HUES48 (cell line): ENCODE data around the gene TLK2.
"Not testable (repeated sequence)": the region's sequence is repeated elsewhere in the genome, so short reads cannot be mapped to it uniquely, and the experiment has no call there.

Source experiments
- H3K27ac ChIP-seq: one replicate; pipeline ENCODE4 v1.7.0; 2013; ENCODE audit warnings: low read depth, low read length, inconsistent platforms
- H3K27me3 ChIP-seq: 2 replicates; pipeline ENCODE4 v1.6.1; 2013; ENCODE audit warnings: mild to moderate bottlenecking, low read length; ENCODE audit not compliant: control insufficient read depth, insufficient read depth
- H3K36me3 ChIP-seq: 2 replicates; pipeline ENCODE4 v1.6.1; 2013; ENCODE audit warnings: low read length; ENCODE audit not compliant: control insufficient read depth, insufficient read depth
- H3K4me1 ChIP-seq: 2 replicates; pipeline ENCODE4 v1.6.1; 2013; ENCODE audit warnings: mild to moderate bottlenecking, low read length; ENCODE audit not compliant: control insufficient read depth, insufficient read depth
- H3K4me3 ChIP-seq: 2 replicates; pipeline ENCODE4 v1.5.1; 2013; ENCODE audit warnings: mild to moderate bottlenecking, low read depth, low read length
- H3K9ac ChIP-seq: 2 replicates; pipeline ENCODE4 v1.6.1; 2013; ENCODE audit warnings: mild to moderate bottlenecking, low read depth, low read length, moderate library complexity
- H3K9me3 ChIP-seq: 2 replicates; pipeline ENCODE4 v1.6.1; 2013; ENCODE audit warnings: low read length; ENCODE audit not compliant: control insufficient read depth, insufficient read depth

TLK2 gene

DNA sequence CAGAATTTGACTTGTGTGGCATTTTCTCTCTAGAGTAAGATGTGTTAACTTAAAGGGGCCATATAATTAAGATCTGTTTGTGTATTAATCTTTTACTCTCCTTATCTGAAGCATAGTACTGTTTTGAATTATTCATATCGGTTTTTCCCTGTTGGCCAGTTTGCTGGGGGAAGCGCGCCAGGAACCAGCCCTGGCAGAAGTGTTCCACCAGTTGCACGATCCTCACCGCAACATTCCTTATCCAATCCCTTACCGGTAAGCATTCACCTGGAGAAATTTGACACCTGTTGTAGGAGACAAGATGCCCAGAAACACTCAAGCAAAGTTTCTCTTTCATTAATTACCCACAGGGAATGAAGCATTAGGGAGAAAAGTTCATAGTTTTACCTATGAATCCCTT, 45.5 kb downstream of the TLK2 start:
- H3K4me1 ChIP-seq, H3K27ac ChIP-seq, H3K9me3 ChIP-seq, H3K4me3 ChIP-seq, H3K27me3 ChIP-seq, H3K9ac ChIP-seq: not testable (repeated sequence)
- peaks cover 40% of the 10 kb centered on the region for H3K36me3 ChIP-seq

GRCh38 chr17:62525317-62525716, 46.7 kb downstream of the TLK2 start:
- not testable (repeated sequence) for H3K27me3 ChIP-seq, H3K9ac ChIP-seq, H3K27ac ChIP-seq, H3K9me3 ChIP-seq, H3K4me1 ChIP-seq, H3K4me3 ChIP-seq
- peaks cover 40% of the 10 kb centered on the region for H3K36me3 ChIP-seq

GRCh38 chr17:62530936-62531335, 52.3 kb downstream of the TLK2 start:
- not testable (repeated sequence) for H3K36me3 ChIP-seq, H3K4me1 ChIP-seq, H3K27me3 ChIP-seq, H3K9ac ChIP-seq, H3K9me3 ChIP-seq, H3K27ac ChIP-seq, H3K4me3 ChIP-seq

GRCh38 chr17:62536557-62536956, 57.9 kb downstream of the TLK2 start:
- not testable (repeated sequence) for H3K4me3 ChIP-seq, H3K4me1 ChIP-seq, H3K9ac ChIP-seq, H3K27ac ChIP-seq, H3K9me3 ChIP-seq, H3K27me3 ChIP-seq
- H3K36me3 ChIP-seq = peaks cover 21% of the 10 kb centered on the region

DNA sequence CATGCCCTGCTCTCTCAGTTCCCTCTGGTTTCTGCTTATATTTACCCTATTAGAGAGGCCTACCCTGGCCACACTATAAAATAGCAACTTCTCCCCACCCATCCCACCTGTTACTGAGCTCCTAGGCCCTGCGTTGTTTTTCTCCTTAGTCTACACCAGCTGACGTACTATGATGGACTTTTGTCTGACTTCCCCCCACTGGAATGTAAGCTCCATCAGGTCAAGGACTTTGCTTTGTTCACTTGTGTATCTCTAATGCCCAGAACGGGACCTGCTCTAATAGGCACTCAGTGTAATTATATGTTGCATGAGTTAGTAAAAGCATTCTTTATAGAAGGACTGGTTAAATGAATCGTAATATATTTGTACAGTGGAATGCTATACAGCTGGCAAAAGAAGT, 62.4 kb downstream of the TLK2 start:
- H3K27me3 ChIP-seq, H3K9ac ChIP-seq, H3K4me3 ChIP-seq, H3K9me3 ChIP-seq, H3K27ac ChIP-seq: not testable (repeated sequence)
- peaks cover 31% of the 10 kb centered on the region for H3K4me1 ChIP-seq
- peaks cover 19% of the 10 kb centered on the region for H3K36me3 ChIP-seq

GRCh38 chr17:62543278-62543775, 64.7 kb downstream of the TLK2 start:
- H3K27ac ChIP-seq = peak overlapping the region; percentile 68
- H3K27me3 ChIP-seq, H3K9me3 ChIP-seq, H3K36me3 ChIP-seq, H3K9ac ChIP-seq: not testable (repeated sequence)
- H3K4me1 ChIP-seq = peaks cover 31% of the 10 kb centered on the region
- H3K4me3 ChIP-seq = 0 out of 2 replicates have a peak overlapping the region, but pooled peaks have one; percentile 37

GRCh38 chr17:62546066-62546465, 67.4 kb downstream of the TLK2 start:
- H3K9me3 ChIP-seq, H3K4me3 ChIP-seq, H3K36me3 ChIP-seq, H3K27ac ChIP-seq, H3K9ac ChIP-seq, H3K27me3 ChIP-seq: not testable (repeated sequence)
- H3K4me1 ChIP-seq = peaks cover 28% of the 10 kb centered on the region

- not testable (repeated sequence) for H3K4me3 ChIP-seq, H3K4me1 ChIP-seq, H3K27ac ChIP-seq, H3K9me3 ChIP-seq, H3K9ac ChIP-seq, H3K27me3 ChIP-seq
- peaks cover 12% of the 10 kb centered on the region; the same call in 1 of the 2 replicates for H3K36me3 ChIP-seq
These were observed 74.4 kb downstream of the TLK2 start for GRCh38 chr17:62552851-62553659.

- not testable (repeated sequence) for H3K9me3 ChIP-seq, H3K27ac ChIP-seq, H3K4me3 ChIP-seq, H3K27me3 ChIP-seq, H3K9ac ChIP-seq, H3K4me1 ChIP-seq
- peaks cover 31% of the 10 kb centered on the region for H3K36me3 ChIP-seq
These were observed 78.9 kb downstream of the TLK2 start for GRCh38 chr17:62557532-62557931.

DNA sequence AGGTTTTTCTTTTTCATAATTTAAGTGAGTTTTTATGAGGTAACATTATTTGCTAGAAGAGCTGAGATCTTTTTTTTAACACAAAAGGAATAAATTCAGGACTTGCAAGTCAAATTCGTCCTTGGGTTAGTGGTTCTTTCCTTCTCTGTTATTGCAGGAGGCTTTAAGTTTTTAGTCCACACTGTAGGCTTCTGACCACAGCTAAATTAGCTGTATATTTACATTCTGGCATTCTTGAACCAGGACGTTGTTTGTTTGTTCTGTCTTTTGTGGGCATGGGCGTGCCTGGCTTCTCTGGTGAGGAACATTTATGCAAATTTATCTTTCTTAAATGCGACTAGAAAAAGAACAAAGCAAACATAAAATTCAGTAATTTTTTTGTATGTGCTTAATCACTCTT, 80.3 kb downstream of the TLK2 start:
- H3K9ac ChIP-seq, H3K27me3 ChIP-seq, H3K9me3 ChIP-seq, H3K27ac ChIP-seq, H3K4me3 ChIP-seq, H3K4me1 ChIP-seq: not testable (repeated sequence)
- peaks cover 41% of the 10 kb centered on the region for H3K36me3 ChIP-seq

- not testable (repeated sequence) for H3K4me3 ChIP-seq, H3K9ac ChIP-seq, H3K27ac ChIP-seq, H3K4me1 ChIP-seq, H3K27me3 ChIP-seq, H3K9me3 ChIP-seq
- H3K36me3 ChIP-seq = peaks cover 50% of the 10 kb centered on the region
These were observed 82.3 kb downstream of the TLK2 start for GRCh38 chr17:62560971-62561370.
